NCI-H446 treated with DMSO at 0.1 percent for 48 hours (cell line): Measurements from ENCODE around the gene SLC28A3.
A peak's percentile ranks its signal among the peaks of the same experiment; 100 is the strongest.

Source experiments
- DNase-seq: peaks from one replicate; lab custom pipeline; 2025; lab: John Stamatoyannopoulos, UW

SLC28A3 gene

GRCh38 chr9:84297162-84297821, 43.3 kb downstream of the SLC28A3 start:
- DNase-seq = no peak

GRCh38 chr9:84296146-84296843, 44.3 kb downstream of the SLC28A3 start:
- DNase-seq = no peak

GRCh38 chr9:84294241-84294950, 46.2 kb downstream of the SLC28A3 start:
- no peak for DNase-seq

- no peak for DNase-seq
Observed at GRCh38 chr9:84293001-84293798, 47.4 kb downstream of the SLC28A3 start.

GRCh38 chr9:84285381-84285780, 55.2 kb downstream of the SLC28A3 start:
- no peak for DNase-seq

GRCh38 chr9:84283946-84284345, 56.6 kb downstream of the SLC28A3 start:
- no peak for DNase-seq

GRCh38 chr9:84278130-84278529, 62.4 kb downstream of the SLC28A3 start:
- DNase-seq = no peak

GRCh38 chr9:84277646-84278045, 62.9 kb downstream of the SLC28A3 start:
- DNase-seq = no peak

GRCh38 chr9:84276741-84277140, 63.8 kb downstream of the SLC28A3 start:
- no peak for DNase-seq

- DNase-seq = no peak
Observed at GRCh38 chr9:84271921-84272556, 68.5 kb downstream of the SLC28A3 start.

- no peak for DNase-seq
Observed at GRCh38 chr9:84271531-84271900, 69.0 kb downstream of the SLC28A3 start.

GRCh38 chr9:84270847-84271530, 69.6 kb downstream of the SLC28A3 start:
- DNase-seq = no peak

- DNase-seq = no peak
Observed at GRCh38 chr9:84266087-84266561, 74.4 kb downstream of the SLC28A3 start.

GRCh38 chr9:84264307-84265029, 76.1 kb downstream of the SLC28A3 start:
- DNase-seq = no peak

GRCh38 chr9:84261070-84261746, 79.3 kb downstream of the SLC28A3 start:
- DNase-seq = peak; percentile 22

GRCh38 chr9:84258371-84258770, 82.2 kb downstream of the SLC28A3 start:
- no peak for DNase-seq

GRCh38 chr9:84255696-84256095, 84.9 kb downstream of the SLC28A3 start:
- no peak for DNase-seq

GRCh38 chr9:84254972-84255371, 85.6 kb downstream of the SLC28A3 start:
- no peak for DNase-seq

GRCh38 chr9:84251921-84252320, 88.6 kb downstream of the SLC28A3 start:
- DNase-seq = no peak
